C4-2B (cell line): Measurements from ENCODE around the gene EIF4EBP3.

Experiments
- H3K27ac ChIP-seq: fragments of 450-650 bp; 2 replicates; pipeline ENCODE4 v1.5.1; 2017
- CTCF ChIP-seq: fragments of 450-650 bp; conservative IDR thresholded peaks from 2 replicates; pipeline ENCODE4 v1.5.1; 2017; ENCODE audit warnings: mild to moderate bottlenecking
- ZFX ChIP-seq: fragments of 450-650 bp; IDR thresholded peaks from 2 replicates; pipeline ENCODE4 v1.6.1; 2017

EIF4EBP3 gene

GRCh38 chr5:140549237-140550144 is 2.0 kb downstream of the EIF4EBP3 start:
- TF ChIP-seq CTCF (no peak), ZFX (no peak)
- peak overlapping the region; percentile 89 for H3K27ac ChIP-seq

- TF ChIP-seq CTCF (no peak), ZFX (no peak)
Measured at GRCh38 chr5:140550147-140551079, 3.0 kb downstream of the EIF4EBP3 start.

GRCh38 chr5:140551872-140552271 is 4.4 kb downstream of the EIF4EBP3 start:
- H3K27ac ChIP-seq = no peak overlapping the region

More at GRCh38 chr5:140550147-140551079, 3.0 kb downstream of the EIF4EBP3 start:
- no peak overlapping the region; the same call in 1 of the 2 replicates for H3K27ac ChIP-seq

GRCh38 chr5:140553657-140554056 is 6.2 kb downstream of the EIF4EBP3 start:
- H3K27ac ChIP-seq = no peak overlapping the region
- TF ChIP-seq ZFX = no peak
- TF ChIP-seq CTCF = no peak

More at GRCh38 chr5:140551872-140552271, 4.4 kb downstream of the EIF4EBP3 start:
- TF ChIP-seq CTCF (no peak), ZFX (no peak)

- no peak for TF ChIP-seq ZFX
- TF ChIP-seq CTCF = no peak
- no peak overlapping the region for H3K27ac ChIP-seq
Measured at GRCh38 chr5:140554454-140554853, 7.0 kb downstream of the EIF4EBP3 start.

GRCh38 chr5:140555747-140556312 is 8.4 kb downstream of the EIF4EBP3 start:
- no peak for TF ChIP-seq ZFX
- no peak for TF ChIP-seq CTCF
- no peak overlapping the region; the same call in 1 of the 2 replicates for H3K27ac ChIP-seq
